SU-DHL-6 (cell line): ENCODE results near the gene DRD4.

Experiments
- CTCF ChIP-seq: fragments of 200-600 bp; sonication (generic); IDR thresholded peaks from one replicate; pipeline ENCODE4 v1.5.1; 2017; ENCODE audit warnings: antibody characterized with exemption, mild to moderate bottlenecking, low read length, moderate library complexity; ENCODE audit not compliant: insufficient read depth, poor library complexity, severe bottlenecking
- EZH2phosphoT487 ChIP-seq: fragments of 200-600 bp; sonication (generic), shearing (Covaris generic); conservative IDR thresholded peaks from 2 replicates; pipeline ENCODE4 v1.6.1; 2018; ENCODE audit warnings: mild to moderate bottlenecking, antibody characterized with exemption, low read length, moderate library complexity, mixed read lengths

- TF ChIP-seq CTCF (no peak), EZH2phosphoT487 (no peak)
Observed at GRCh38 chr11:674406-674805, 37.3 kb downstream of the DRD4 start.
